ENCODE data around the gene E4F1.
A peak's percentile ranks its signal among the peaks of the same experiment; 100 is the strongest.

E4F1 gene

DNA sequence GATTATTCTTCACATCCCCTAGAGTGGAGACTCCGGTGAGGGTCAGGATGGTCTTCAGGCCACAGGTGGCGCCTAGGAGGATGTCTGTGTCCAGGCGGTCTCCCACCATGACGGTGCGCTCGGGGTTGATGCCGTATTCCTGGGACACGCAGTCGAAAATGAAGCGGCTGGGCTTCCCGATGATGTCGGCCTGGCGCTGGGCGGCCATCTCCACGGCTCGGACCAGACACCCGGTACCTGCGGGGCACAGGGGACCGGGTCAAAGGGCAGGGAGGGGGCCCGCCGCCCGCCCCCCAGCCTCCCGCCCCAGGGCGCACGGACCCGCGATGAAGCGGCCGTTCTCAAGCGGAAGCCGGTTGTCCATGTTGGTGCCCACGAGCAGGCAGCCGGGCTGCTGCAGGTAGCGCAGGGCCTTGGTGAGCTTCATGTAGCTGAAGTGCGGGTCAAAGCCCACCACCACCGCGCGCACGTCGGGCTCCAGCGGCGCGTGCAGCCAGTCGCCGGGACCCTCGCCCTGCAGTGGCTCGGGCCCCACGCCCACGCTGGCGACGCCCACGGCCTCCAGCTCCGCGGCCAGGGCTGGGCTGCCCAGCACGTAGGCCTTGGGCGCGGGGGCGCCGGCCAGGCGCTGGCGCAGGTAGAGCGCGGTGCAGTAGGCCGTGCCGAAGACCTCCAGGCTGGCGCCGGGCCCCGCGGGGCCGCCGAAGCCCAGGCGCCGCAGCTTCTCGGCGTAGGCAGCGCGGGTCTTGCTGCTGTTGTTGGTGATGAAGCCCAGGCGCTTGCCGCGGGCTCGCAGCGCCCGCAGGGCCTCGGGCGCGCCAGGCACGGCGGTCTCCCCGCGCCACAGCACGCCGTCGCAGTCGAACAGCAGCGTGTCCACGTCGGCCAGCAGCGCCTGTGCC lies 9.3 kb upstream of the E4F1 start:
- peaks cover 15% of the 10 kb centered on the region for H3K4me1 ChIP-seq (ENCODE audit: control insufficient read depth, insufficient read depth, low read length, unreplicated experiment)
- H3K4me3 ChIP-seq (ENCODE audit: low read depth, low read length) = peak overlapping the region; percentile 99
- no peaks in the 10 kb centered on the region for H3K27me3 ChIP-seq (ENCODE audit: insufficient read depth, low read length)
- H3K27ac ChIP-seq (ENCODE audit: low read depth, low read length) = peak overlapping the region; percentile 38; the same call in 1 of the 2 replicates
- peaks cover 5% of the 10 kb centered on the region; the same call in 1 of the 2 replicates for H3K36me3 ChIP-seq (ENCODE audit: insufficient read depth, low read length)
- H3K79me2 ChIP-seq (ENCODE audit: control insufficient read depth, insufficient read depth, low read length, unreplicated experiment) = peaks cover 25% of the 10 kb centered on the region
- peak overlapping the region; percentile 28 for H2AFZ ChIP-seq (ENCODE audit: low read length, unreplicated experiment)

DNA sequence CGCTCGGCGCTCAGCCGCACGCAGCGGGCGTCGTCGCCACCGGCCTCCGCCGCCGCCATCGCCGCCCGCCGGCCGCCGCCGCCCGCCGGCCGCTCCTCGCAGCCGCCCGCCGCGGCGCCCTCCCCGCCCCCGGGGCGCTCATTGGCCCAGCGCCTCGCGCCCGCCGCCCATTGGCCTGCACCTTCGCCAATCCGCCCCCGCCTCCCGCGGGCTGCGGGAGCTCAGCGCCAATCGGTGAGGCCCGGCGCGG lies 8.7 kb upstream of the E4F1 start, which contains the start of gene PGP:
TSS of gene PGP (minus strand) at position 122 of the 250 bp plus-strand sequence. CDS start at position 59, 63 bp downstream.
- Histone ChIP-seq H3K36me3 (ENCODE audit: insufficient read depth, low read length) (peaks cover 5% of the 10 kb centered on the region; the same call in 1 of the 2 replicates), H3K79me2 (ENCODE audit: control insufficient read depth, insufficient read depth, low read length, unreplicated experiment) (peaks cover 25% of the 10 kb centered on the region), H3K4me3 (ENCODE audit: low read depth, low read length) (peak within 1 kb of the TSS; percentile 99), H3K27ac (ENCODE audit: low read depth, low read length) (peak within 1 kb of the TSS; percentile 92), H3K4me1 (ENCODE audit: control insufficient read depth, insufficient read depth, low read length, unreplicated experiment) (peaks cover 15% of the 10 kb centered on the region), H3K27me3 (ENCODE audit: insufficient read depth, low read length) (no peaks in the 10 kb centered on the region), H2AFZ (ENCODE audit: low read length, unreplicated experiment) (peak within 1 kb of the TSS; percentile 77)

DNA sequence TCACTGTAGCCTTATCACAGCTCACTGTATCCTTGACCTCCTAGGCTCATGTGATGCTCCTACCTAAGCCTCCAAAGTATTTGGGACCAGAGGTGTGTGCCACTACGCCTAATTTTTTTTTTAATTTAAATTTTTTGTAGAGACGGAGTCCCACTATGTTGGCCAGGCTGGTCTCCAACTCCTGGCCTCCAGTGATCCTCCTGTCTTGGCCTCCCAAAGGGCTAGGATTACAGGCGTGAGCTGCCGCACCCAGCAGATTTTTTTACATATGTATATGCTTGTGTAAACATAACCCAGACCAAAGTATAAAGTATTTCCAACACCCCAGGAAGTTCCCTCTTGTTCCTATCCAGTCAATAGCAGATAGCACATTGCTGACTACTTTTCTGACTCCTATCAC lies 7.1 kb upstream of the E4F1 start:
- Histone ChIP-seq H3K27ac (ENCODE audit: low read depth, low read length) (no peak overlapping the region), H3K79me2 (ENCODE audit: control insufficient read depth, insufficient read depth, low read length, unreplicated experiment) (peaks cover 25% of the 10 kb centered on the region), H3K4me3 (ENCODE audit: low read depth, low read length) (no peak overlapping the region; the same call in 1 of the 2 replicates), H3K27me3 (ENCODE audit: insufficient read depth, low read length) (no peaks in the 10 kb centered on the region), H3K4me1 (ENCODE audit: control insufficient read depth, insufficient read depth, low read length, unreplicated experiment) (peaks cover 15% of the 10 kb centered on the region), H2AFZ (ENCODE audit: low read length, unreplicated experiment) (no peak overlapping the region), H3K36me3 (ENCODE audit: insufficient read depth, low read length) (peaks cover 5% of the 10 kb centered on the region; the same call in 1 of the 2 replicates)

DNA sequence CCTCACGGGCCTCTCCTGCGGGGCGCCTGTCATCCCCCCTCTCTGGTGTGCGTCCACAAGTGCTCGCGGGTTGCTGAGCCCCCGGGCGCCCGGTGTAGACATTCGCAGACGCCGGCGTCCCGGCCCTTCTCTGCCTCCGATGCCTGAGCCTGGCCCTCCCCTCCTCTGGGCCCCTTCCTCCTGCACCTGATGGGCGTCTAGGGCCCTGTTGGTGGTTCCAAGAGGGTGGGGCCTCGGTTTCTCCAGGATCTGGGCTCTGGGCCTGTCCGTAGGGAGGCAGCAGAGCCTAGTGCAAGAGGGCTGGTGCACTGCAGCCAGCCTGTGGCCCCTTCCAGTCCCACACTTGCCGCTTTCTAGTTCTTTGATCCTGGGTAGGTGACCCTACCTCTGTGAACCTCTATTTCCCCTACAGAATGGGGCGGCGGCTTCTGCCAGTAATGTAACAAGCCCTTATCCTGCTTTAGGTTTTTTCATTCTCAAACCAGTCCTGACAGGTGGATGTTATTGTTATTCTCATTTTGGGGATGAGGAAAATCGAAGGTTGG lies 623 bp downstream of the E4F1 start:
- Histone ChIP-seq H3K36me3 (ENCODE audit: insufficient read depth, low read length) (no peaks in the 10 kb centered on the region), H3K4me3 (ENCODE audit: low read depth, low read length) (peak overlapping the region; percentile 86), H3K79me2 (ENCODE audit: control insufficient read depth, insufficient read depth, low read length, unreplicated experiment) (peaks cover 45% of the 10 kb centered on the region), H3K4me1 (ENCODE audit: control insufficient read depth, insufficient read depth, low read length, unreplicated experiment) (peaks cover 11% of the 10 kb centered on the region), H2AFZ (ENCODE audit: low read length, unreplicated experiment) (peak overlapping the region; percentile 4), H3K27ac (ENCODE audit: low read depth, low read length) (peak overlapping the region; percentile 58), H3K27me3 (ENCODE audit: insufficient read depth, low read length) (no peaks in the 10 kb centered on the region)

DNA sequence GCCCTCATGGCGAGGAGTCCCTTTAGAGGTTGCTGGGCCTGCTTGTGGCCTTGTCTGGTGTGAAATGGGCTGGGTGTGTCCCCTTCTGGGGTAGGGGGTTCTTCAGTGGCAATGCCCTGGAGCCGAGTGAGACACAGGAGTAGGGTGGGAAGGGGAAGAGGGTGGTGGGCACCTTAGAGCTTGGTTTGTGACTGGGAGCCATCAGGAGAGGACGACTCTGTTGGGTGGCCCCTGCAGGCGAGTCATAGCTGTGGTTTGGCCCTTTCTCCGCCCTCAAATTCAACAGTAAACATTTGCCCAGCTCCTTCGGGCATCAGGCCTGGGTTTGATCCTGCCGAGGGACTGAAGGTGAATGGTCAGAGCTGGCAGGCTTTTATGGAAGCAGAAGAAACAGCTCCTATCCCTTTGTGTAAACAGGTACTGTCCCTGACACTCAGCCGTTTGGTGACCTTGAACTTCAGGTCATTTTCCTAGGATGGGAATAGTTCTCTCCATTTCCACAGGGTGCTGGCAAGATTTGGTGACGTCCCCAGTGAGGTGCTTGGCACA lies 2.9 kb downstream of the E4F1 start:
- Histone ChIP-seq H3K4me1 (ENCODE audit: control insufficient read depth, insufficient read depth, low read length, unreplicated experiment) (peaks cover 11% of the 10 kb centered on the region), H3K27ac (ENCODE audit: low read depth, low read length) (peak overlapping the region; percentile 42; the same call in 1 of the 2 replicates), H3K36me3 (ENCODE audit: insufficient read depth, low read length) (peaks cover 2% of the 10 kb centered on the region; the same call in 1 of the 2 replicates), H3K27me3 (ENCODE audit: insufficient read depth, low read length) (no peaks in the 10 kb centered on the region), H3K4me3 (ENCODE audit: low read depth, low read length) (no peak overlapping the region; the same call in 1 of the 2 replicates), H2AFZ (ENCODE audit: low read length, unreplicated experiment) (no peak overlapping the region), H3K79me2 (ENCODE audit: control insufficient read depth, insufficient read depth, low read length, unreplicated experiment) (peaks cover 46% of the 10 kb centered on the region)

GRCh38 chr16:2226918-2227317 lies 3.5 kb downstream of the E4F1 start:
- Histone ChIP-seq H3K27me3 (ENCODE audit: insufficient read depth, low read length) (no peaks in the 10 kb centered on the region), H2AFZ (ENCODE audit: low read length, unreplicated experiment) (no peak overlapping the region), H3K4me3 (ENCODE audit: low read depth, low read length) (no peak overlapping the region), H3K4me1 (ENCODE audit: control insufficient read depth, insufficient read depth, low read length, unreplicated experiment) (peaks cover 11% of the 10 kb centered on the region), H3K27ac (ENCODE audit: low read depth, low read length) (no peak overlapping the region), H3K36me3 (ENCODE audit: insufficient read depth, low read length) (peaks cover 2% of the 10 kb centered on the region; the same call in 1 of the 2 replicates), H3K79me2 (ENCODE audit: control insufficient read depth, insufficient read depth, low read length, unreplicated experiment) (peaks cover 46% of the 10 kb centered on the region)

DNA sequence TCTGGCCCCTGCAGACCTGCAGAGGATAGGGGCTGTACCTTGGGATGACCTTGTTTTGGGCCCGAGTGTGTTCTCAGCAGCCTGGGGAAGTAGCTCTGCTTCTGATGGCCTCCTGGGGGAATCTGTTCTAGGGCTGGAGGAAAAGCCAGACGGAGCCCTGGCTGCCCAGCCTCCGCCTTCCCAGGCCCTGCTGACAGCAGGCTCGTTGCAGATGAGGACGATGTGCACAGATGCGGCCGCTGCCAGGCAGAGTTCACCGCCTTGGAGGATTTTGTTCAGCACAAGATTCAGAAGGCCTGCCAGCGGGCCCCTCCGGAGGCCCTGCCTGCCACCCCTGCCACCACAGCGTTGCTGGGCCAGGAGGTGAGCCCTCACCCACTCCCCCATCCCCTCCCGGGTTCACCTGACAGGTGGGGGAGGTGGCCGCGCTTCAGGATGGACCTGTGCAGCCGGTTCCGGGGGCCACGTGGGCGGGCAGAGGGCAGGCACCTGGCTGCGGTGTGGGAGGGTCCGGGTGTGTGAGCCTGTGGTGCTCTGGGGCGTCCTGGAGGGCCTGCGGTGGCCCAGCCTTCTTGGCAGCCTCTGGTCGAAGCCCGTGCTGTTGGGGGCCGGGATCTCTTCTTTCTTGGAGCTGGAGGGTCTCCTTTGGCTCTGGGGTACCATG lies 4.9 kb downstream of the E4F1 start:
- H3K27ac ChIP-seq (ENCODE audit: low read depth, low read length) = no peak overlapping the region
- H3K4me3 ChIP-seq (ENCODE audit: low read depth, low read length) = no peak overlapping the region
- H3K36me3 ChIP-seq (ENCODE audit: insufficient read depth, low read length) = peaks cover 2% of the 10 kb centered on the region; the same call in 1 of the 2 replicates
- peaks cover 46% of the 10 kb centered on the region for H3K79me2 ChIP-seq (ENCODE audit: control insufficient read depth, insufficient read depth, low read length, unreplicated experiment)
- peaks cover 11% of the 10 kb centered on the region for H3K4me1 ChIP-seq (ENCODE audit: control insufficient read depth, insufficient read depth, low read length, unreplicated experiment)
- H3K27me3 ChIP-seq (ENCODE audit: insufficient read depth, low read length) = no peaks in the 10 kb centered on the region
- H2AFZ ChIP-seq (ENCODE audit: low read length, unreplicated experiment) = no peak overlapping the region

- no peak overlapping the region for H3K27ac ChIP-seq (ENCODE audit: low read depth, low read length)
These were observed 5.7 kb downstream of the E4F1 start for GRCh38 chr16:2229091-2229490.

GRCh38 chr16:2229632-2230250 lies 6.3 kb downstream of the E4F1 start:
- Histone ChIP-seq H3K27ac (ENCODE audit: low read depth, low read length) (no peak overlapping the region), H3K4me3 (ENCODE audit: low read depth, low read length) (no peak overlapping the region), H3K36me3 (ENCODE audit: insufficient read depth, low read length) (peaks cover 9% of the 10 kb centered on the region; the same call in 1 of the 2 replicates)

More at GRCh38 chr16:2229091-2229490, 5.7 kb downstream of the E4F1 start:
- Histone ChIP-seq H3K4me1 (ENCODE audit: control insufficient read depth, insufficient read depth, low read length, unreplicated experiment) (peaks cover 11% of the 10 kb centered on the region), H3K36me3 (ENCODE audit: insufficient read depth, low read length) (peaks cover 7% of the 10 kb centered on the region; the same call in 1 of the 2 replicates), H3K27me3 (ENCODE audit: insufficient read depth, low read length) (no peaks in the 10 kb centered on the region), H3K79me2 (ENCODE audit: control insufficient read depth, insufficient read depth, low read length, unreplicated experiment) (peaks cover 43% of the 10 kb centered on the region), H2AFZ (ENCODE audit: low read length, unreplicated experiment) (no peak overlapping the region), H3K4me3 (ENCODE audit: low read depth, low read length) (no peak overlapping the region)

GRCh38 chr16:2230376-2230775 lies 7.0 kb downstream of the E4F1 start:
- Histone ChIP-seq H3K27ac (ENCODE audit: low read depth, low read length) (no peak overlapping the region), H3K4me1 (ENCODE audit: control insufficient read depth, insufficient read depth, low read length, unreplicated experiment) (peaks cover 11% of the 10 kb centered on the region), H3K36me3 (ENCODE audit: insufficient read depth, low read length) (peaks cover 9% of the 10 kb centered on the region; the same call in 1 of the 2 replicates), H3K79me2 (ENCODE audit: control insufficient read depth, insufficient read depth, low read length, unreplicated experiment) (peaks cover 30% of the 10 kb centered on the region), H3K27me3 (ENCODE audit: insufficient read depth, low read length) (no peaks in the 10 kb centered on the region), H3K4me3 (ENCODE audit: low read depth, low read length) (no peak overlapping the region), H2AFZ (ENCODE audit: low read length, unreplicated experiment) (no peak overlapping the region)

More at GRCh38 chr16:2229632-2230250, 6.3 kb downstream of the E4F1 start:
- no peaks in the 10 kb centered on the region for H3K27me3 ChIP-seq (ENCODE audit: insufficient read depth, low read length)
- H3K79me2 ChIP-seq (ENCODE audit: control insufficient read depth, insufficient read depth, low read length, unreplicated experiment) = peaks cover 37% of the 10 kb centered on the region
- H3K4me1 ChIP-seq (ENCODE audit: control insufficient read depth, insufficient read depth, low read length, unreplicated experiment) = peaks cover 11% of the 10 kb centered on the region
- no peak overlapping the region for H2AFZ ChIP-seq (ENCODE audit: low read length, unreplicated experiment)
